Keratinocyte (primary cell): Measurements from ENCODE around the gene SYNJ2. TPM values are rescaled to one million over a fixed set of nuclear protein-coding genes. Genes with fewer than 3 reads are reported as not detected.

Experiments
- DNase-seq: peaks from one replicate; pipeline ENCODE4 v3.0.0-alpha.2; 2011; ENCODE audit warnings: low read depth, missing footprints, low spot score
- FAIRE-seq: peaks from 2 replicates; lab custom pipeline; 2011; peaks lifted over from hg19 to GRCh38; lab: Jason Lieb, UNC
- H2AFZ ChIP-seq: 2 replicates; pipeline ENCODE4 v1.6.0; 2012; ENCODE audit warnings: low read length, control low read depth, inconsistent platforms; ENCODE audit not compliant: control insufficient read depth
- H3K27ac ChIP-seq: 2 replicates; pipeline ENCODE4 v1.5.1; 2011; ENCODE audit warnings: low read length; ENCODE audit not compliant: control insufficient read depth, insufficient read depth
- H3K27me3 ChIP-seq: 3 replicates; pipeline ENCODE4 v1.6.0; 2011; ENCODE audit warnings: low read length; ENCODE audit not compliant: control insufficient read depth, insufficient read depth; ENCODE audit errors: extremely low read depth
- H3K36me3 ChIP-seq, 2 experiments: 2 replicates in 1 of 2; 3 replicates in 1 of 2; pipeline ENCODE4 v1.5.1; 2011; ENCODE audit warnings: low read length in 2 of 2, mild to moderate bottlenecking in 1 of 2; ENCODE audit not compliant: control insufficient read depth in 2 of 2, insufficient read depth in 2 of 2; ENCODE audit errors: extremely low read depth in 1 of 2
- H3K4me1 ChIP-seq: 3 replicates; pipeline ENCODE4 v1.5.1; 2011; ENCODE audit warnings: low read length; ENCODE audit not compliant: control insufficient read depth, insufficient read depth; ENCODE audit errors: extremely low read depth
- H3K4me2 ChIP-seq: 3 replicates; pipeline ENCODE4 v1.6.0; 2011; ENCODE audit warnings: low read depth, low read length; ENCODE audit not compliant: control insufficient read depth, insufficient read depth; ENCODE audit errors: extremely low read depth
- H3K4me3 ChIP-seq, 3 experiments: fragments of 200-600 bp in 1 of 3; sonication (generic) in 1 of 3; 2 replicates in 2 of 3; 3 replicates in 1 of 3; pipeline ENCODE4 v1.5.1; 2011 to 2016; ENCODE audit warnings: low read length in 3 of 3, mild to moderate bottlenecking in 3 of 3, control low read depth in 2 of 3, inconsistent platforms in 1 of 3, low read depth in 1 of 3, mixed read lengths in 1 of 3, mixed run types in 1 of 3, moderate library complexity in 1 of 3; ENCODE audit not compliant: control insufficient read depth in 2 of 3, insufficient read depth in 2 of 3; ENCODE audit errors: extremely low read depth in 1 of 3
- H3K79me2 ChIP-seq: 2 replicates; pipeline ENCODE4 v1.6.0; 2012; ENCODE audit warnings: low read length; ENCODE audit not compliant: control insufficient read depth, insufficient read depth
- H3K9ac ChIP-seq: 3 replicates; pipeline ENCODE4 v1.6.0; 2011; ENCODE audit warnings: low read length; ENCODE audit not compliant: control insufficient read depth, insufficient read depth; ENCODE audit errors: extremely low read depth
- H3K9me1 ChIP-seq: 3 replicates; pipeline ENCODE4 v1.6.0; 2011; ENCODE audit warnings: low read length; ENCODE audit not compliant: control insufficient read depth, insufficient read depth; ENCODE audit errors: extremely low read depth
- H3K9me3 ChIP-seq: 2 replicates; pipeline ENCODE4 v1.5.1; 2012; ENCODE audit warnings: low read depth, low read length; ENCODE audit not compliant: control insufficient read depth
- H4K20me1 ChIP-seq: 3 replicates; pipeline ENCODE4 v1.6.0; 2011; ENCODE audit warnings: low read length; ENCODE audit not compliant: control insufficient read depth, insufficient read depth; ENCODE audit errors: extremely low read depth
- CTCF ChIP-seq, 3 experiments: IDR thresholded peaks in 1 of 3; conservative IDR thresholded peaks in 1 of 3; optimal IDR thresholded peaks in 1 of 3; 2 replicates in 2 of 3; 3 replicates in 1 of 3; pipeline versions ENCODE3 to v1.5.1; 2011; ENCODE audit warnings: low read length in 3 of 3, mild to moderate bottlenecking in 3 of 3, moderate library complexity in 2 of 3, control low read depth in 1 of 3, inconsistent platforms in 1 of 3; ENCODE audit not compliant: insufficient read depth in 2 of 3; ENCODE audit errors: extremely low read depth in 1 of 3
- EZH2 ChIP-seq: IDR thresholded peaks from one replicate; pipeline ENCODE4 v1.6.1; 2012; ENCODE audit warnings: inconsistent platforms, mild to moderate bottlenecking, low read length, moderate library complexity
- dilution Hi-C: fragments of 300-500 bp; cut with MboI; formaldehyde crosslinking; loops from one replicate; pipeline ENCODE4 v1.7.0; 2020; ENCODE audit warnings: low sequenced_read_pairs; ENCODE audit not compliant: extremely low pct_ligation_motif_present
- polyA plus RNA-seq, 5 experiments: library from polyadenylated mRNA; depleted of rRNA in 3 of 5; stranded (reverse) in 3 of 5; stranded (forward) in 1 of 5; unstranded in 1 of 5; fragments of >200 nt; gene quantifications; 1 replicate in 1 of 5; 2 replicates in 3 of 5; 3 replicates in 1 of 5; pipeline versions ENCODE4 v1.2.1 to v1.2.3, GENCODE V29; 2011 to 2012; ENCODE audit warnings: missing spikeins in 2 of 5, low read depth in 1 of 5, low replicate concordance in 1 of 5

The SYNJ2 gene
- polyA plus RNA-seq, 1 donor (not counting 4 experiments of a cell fraction or from before 2014, with no cell fraction given) = 8.6 TPM

GRCh38 chr6:158006331-158006730 is 24.7 kb downstream of the SYNJ2 start:
- FAIRE-seq = no peak
- peaks cover 32% of the 10 kb centered on the region for H3K79me2 ChIP-seq
- no peak overlapping the region for H3K9ac ChIP-seq
- no peak overlapping the region for H3K4me2 ChIP-seq
- H3K4me3 ChIP-seq = no peak overlapping the region
- H3K9me3 ChIP-seq = no peaks in the 10 kb centered on the region
- DNase-seq = no peak
- dilution Hi-C loops = no loop called here
- no peaks in the 10 kb centered on the region for H3K27me3 ChIP-seq
- H3K4me1 ChIP-seq = peaks cover 35% of the 10 kb centered on the region
- TF ChIP-seq CTCF (optimal IDR thresholded peaks at IDR 0.05 in 1 of 3, IDR thresholded peaks at IDR 0.05 in 1 of 3, conservative IDR thresholded peaks at IDR 0.05 in 1 of 3; ENCODE audit: extremely low read depth in 1 of 3, insufficient read depth in 2 of 3, low read length in 3 of 3) (no peak), EZH2 (no peak)
- no peaks in the 10 kb centered on the region for H4K20me1 ChIP-seq
- H3K36me3 ChIP-seq = no peaks in the 10 kb centered on the region
- H2AFZ ChIP-seq = no peak overlapping the region
- peaks cover 2% of the 10 kb centered on the region for H3K9me1 ChIP-seq
- H3K27ac ChIP-seq = no peak overlapping the region

DNA sequence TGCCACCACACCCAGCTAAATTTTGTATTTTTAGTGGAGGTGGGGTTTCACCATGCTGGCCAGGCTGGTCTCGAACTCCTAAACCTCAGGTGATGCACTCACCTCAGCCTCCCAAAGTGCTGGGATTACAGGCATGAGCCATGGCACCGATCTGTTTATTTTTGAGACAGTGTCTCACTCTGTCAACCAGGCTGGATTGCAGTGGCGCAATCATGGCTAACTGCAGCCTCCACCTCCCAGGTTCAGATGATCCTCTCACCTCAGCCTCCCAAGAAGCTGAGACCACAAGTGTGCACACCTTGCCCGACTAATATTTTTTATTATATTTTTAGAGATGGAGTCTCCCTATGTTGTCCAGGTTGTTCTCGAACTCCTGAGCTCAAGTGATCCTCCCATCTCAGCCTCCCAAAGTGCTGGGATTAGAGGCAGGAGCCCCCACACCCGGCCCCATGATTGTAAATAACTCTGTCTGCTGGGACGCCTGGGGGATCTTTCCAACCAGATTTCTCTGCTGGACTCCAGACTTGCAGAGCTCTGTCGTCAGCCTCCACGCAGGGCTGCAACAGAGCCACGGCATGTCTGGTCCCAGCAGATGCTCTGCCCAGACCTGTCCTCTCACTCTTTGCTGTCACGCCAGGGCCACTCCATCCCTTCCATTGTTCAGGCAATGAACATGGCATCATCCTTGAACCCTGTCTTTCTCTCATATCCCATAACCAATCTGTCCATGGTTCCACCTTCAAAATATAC is 25.3 kb downstream of the SYNJ2 start:
- Histone ChIP-seq H3K79me2 (peaks cover 32% of the 10 kb centered on the region), H3K4me3 (no peak overlapping the region), H3K9me3 (no peaks in the 10 kb centered on the region), H3K4me2 (peak overlapping the region; percentile 27), H4K20me1 (no peaks in the 10 kb centered on the region), H3K27ac (no peak overlapping the region), H3K9me1 (peaks cover 2% of the 10 kb centered on the region), H3K4me1 (peaks cover 32% of the 10 kb centered on the region), H3K36me3 (no peaks in the 10 kb centered on the region), H3K9ac (no peak overlapping the region), H2AFZ (no peak overlapping the region), H3K27me3 (no peaks in the 10 kb centered on the region)
- TF ChIP-seq CTCF (optimal IDR thresholded peaks at IDR 0.05 in 1 of 3, IDR thresholded peaks at IDR 0.05 in 1 of 3, conservative IDR thresholded peaks at IDR 0.05 in 1 of 3; ENCODE audit: extremely low read depth in 1 of 3, insufficient read depth in 2 of 3, low read length in 3 of 3) = no peak
- TF ChIP-seq EZH2 = no peak
- dilution Hi-C loops = no loop called here
- DNase-seq = no peak
- no peak for FAIRE-seq
